Hypothalamus (tissue), 51 donors: ENCODE measurements around the gene PPP2R3B.
"Not testable (repeated sequence)": the region's sequence is repeated elsewhere in the genome, so short reads cannot be mapped to it uniquely, and the experiment has no call there.

Source experiments
- DNase-seq, 51 donors: peaks; one replicate each; lab custom pipeline; 2025; lab: John Stamatoyannopoulos, UW

PPP2R3B gene

GRCh38 chrX:386768-387575 lies at the start of gene PPP2R3B:
PPP2R3B (minus strand) TSS chrX:386907; CDS start chrX:386691, 216 bp downstream.
- no peak for DNase-seq

GRCh38 chrX:435536-436122 lies 48.9 kb upstream of the PPP2R3B start:
- DNase-seq, result no peak

- no peak for DNase-seq
These were observed 48.2 kb upstream of the PPP2R3B start for GRCh38 chrX:434946-435345.

GRCh38 chrX:433771-434170 lies 47.1 kb upstream of the PPP2R3B start:
- DNase-seq, result no peak

- not testable (repeated sequence) for DNase-seq
These were observed 46.0 kb upstream of the PPP2R3B start for GRCh38 chrX:432666-433065.

GRCh38 chrX:431492-432111 lies 44.9 kb upstream of the PPP2R3B start:
- DNase-seq, result no peak

GRCh38 chrX:431056-431455 lies 44.3 kb upstream of the PPP2R3B start:
- DNase-seq, result no peak

- DNase-seq, result no peak
These were observed 42.6 kb upstream of the PPP2R3B start for GRCh38 chrX:429266-429825.

- peak in 6 of 51 donors; percentile 3 to 6 (median 4) for DNase-seq
These were observed 41.4 kb upstream of the PPP2R3B start for GRCh38 chrX:427812-428725.

- DNase-seq, result no peak
These were observed 40.2 kb upstream of the PPP2R3B start for GRCh38 chrX:426881-427280.

GRCh38 chrX:425056-425455 lies 38.3 kb upstream of the PPP2R3B start:
- DNase-seq, result no peak

- DNase-seq, result no peak
These were observed 35.1 kb upstream of the PPP2R3B start for GRCh38 chrX:421646-422391.

- DNase-seq, result no peak
These were observed 34.0 kb upstream of the PPP2R3B start for GRCh38 chrX:420496-421223.

- no peak for DNase-seq
These were observed 32.4 kb upstream of the PPP2R3B start for GRCh38 chrX:418927-419729.

- DNase-seq, result not testable (repeated sequence)
These were observed 28.8 kb upstream of the PPP2R3B start for GRCh38 chrX:415498-415897.

GRCh38 chrX:413322-414201 lies 26.9 kb upstream of the PPP2R3B start:
- DNase-seq, result peak in 2 of 51 donors; percentile 11 to 16

GRCh38 chrX:410296-410695 lies 23.6 kb upstream of the PPP2R3B start:
- DNase-seq, result no peak
